SK-N-SH (cell line): ENCODE data around the gene DZIP1L. TPM values are rescaled to one million over a fixed set of nuclear protein-coding genes. Genes with fewer than 3 reads are reported as not detected.

ENCODE experiments used
- CTCF ChIA-PET: fragments of 300-600, 350-600 bp; formaldehyde crosslinking; extraction: SDS; loops from one replicate; lab custom pipeline; 2021; lab: Yijun Ruan, JAX
- POLR2A ChIA-PET: fragments of 350-600 bp; sonication (Branson Sonifier 250); formaldehyde crosslinking; extraction: SDS; loops from one replicate; lab custom pipeline; 2020; ENCODE audit warnings: antibody characterized with exemption, inconsistent platforms; lab: Yijun Ruan, JAX
- DNase-seq: peaks from one replicate; pipeline ENCODE4 v3.0.0; 2012
- H2AFZ ChIP-seq: fragments of 200-600 bp; sonication (generic); 2 replicates; pipeline ENCODE4 v1.8.1; 2016; ENCODE audit warnings: antibody characterized with exemption, mild to moderate bottlenecking, low read depth
- H3F3A ChIP-seq: fragments of 200-600 bp; sonication (generic); replicated peaks from 2 replicates; pipeline ENCODE3; 2016; ENCODE audit warnings: antibody characterized with exemption, mild to moderate bottlenecking; ENCODE audit not compliant: insufficient read depth
- H3K27ac ChIP-seq, 2 experiments: fragments of 200-500 bp in 1 of 2; fragments of 200-600 bp in 1 of 2; sonication (Bioruptor generic) in 1 of 2; sonication (generic), shearing (Covaris generic) in 1 of 2; 2 replicates each; pipeline versions ENCODE4 v1.5.1 to v1.6.1; 2014 to 2016; ENCODE audit warnings: low read depth in 2 of 2, inconsistent platforms in 1 of 2, low read length in 1 of 2, mild to moderate bottlenecking in 1 of 2, mixed read lengths in 1 of 2
- H3K27me3 ChIP-seq: fragments of 200-600 bp; sonication (generic), shearing (Covaris generic); 2 replicates; pipeline ENCODE4 v1.6.1; 2016; ENCODE audit warnings: mixed run types; ENCODE audit not compliant: insufficient read depth
- H3K36me3 ChIP-seq, 2 experiments: fragments of 200-500 bp in 1 of 2; fragments of 200-600 bp in 1 of 2; sonication (Bioruptor generic) in 1 of 2; sonication (generic) in 1 of 2; replicated peaks in 1 of 2; 2 replicates each; pipeline versions ENCODE3 to v1.5.1; 2014 to 2016; ENCODE audit warnings: low read length in 1 of 2, mild to moderate bottlenecking in 1 of 2; ENCODE audit not compliant: insufficient read depth in 2 of 2, control insufficient read depth in 1 of 2
- H3K4me1 ChIP-seq, 2 experiments: fragments of 200-500 bp in 1 of 2; fragments of 200-600 bp in 1 of 2; sonication (Bioruptor generic) in 1 of 2; sonication (generic), shearing (Covaris generic) in 1 of 2; 2 replicates each; pipeline versions ENCODE4 v1.5.1 to v1.6.1; 2014 to 2016; ENCODE audit warnings: low read depth in 1 of 2, low read length in 1 of 2, mixed run types in 1 of 2; ENCODE audit not compliant: insufficient read depth in 2 of 2, control insufficient read depth in 1 of 2
- H3K4me2 ChIP-seq: fragments of 200-600 bp; sonication (generic), shearing (Covaris generic); 2 replicates; pipeline ENCODE4 v1.6.1; 2017; ENCODE audit warnings: mixed run types
- H3K4me3 ChIP-seq, 2 experiments: fragments of 200-500 bp in 1 of 2; fragments of 200-600 bp in 1 of 2; sonication (Bioruptor generic) in 1 of 2; sonication (generic), shearing (Covaris generic) in 1 of 2; 2 replicates each; pipeline versions ENCODE4 v1.5.1 to v1.8.1; 2014 to 2016; ENCODE audit warnings: low read depth in 2 of 2, inconsistent platforms in 1 of 2, low read length in 1 of 2, mild to moderate bottlenecking in 1 of 2, mixed read lengths in 1 of 2, moderate library complexity in 1 of 2
- H3K79me2 ChIP-seq: fragments of 200-600 bp; sonication (generic); 2 replicates; pipeline ENCODE4 v1.8.1; 2017; ENCODE audit warnings: mild to moderate bottlenecking; ENCODE audit not compliant: insufficient read depth
- H3K9ac ChIP-seq: fragments of 200-600 bp; sonication (generic); 2 replicates; pipeline ENCODE4 v1.6.1; 2017; ENCODE audit warnings: mixed run types
- H3K9me2 ChIP-seq: fragments of 200-600 bp; sonication (generic); 2 replicates; pipeline ENCODE4 v1.6.1; 2017; ENCODE audit warnings: mixed run types
- H3K9me3 ChIP-seq: fragments of 200-600 bp; sonication (generic); 2 replicates; pipeline ENCODE4 v1.6.1; 2017; ENCODE audit warnings: mixed run types, mild to moderate bottlenecking, moderate library complexity
- H4K20me1 ChIP-seq: fragments of 200-600 bp; sonication (generic); 2 replicates; pipeline ENCODE4 v1.6.1; 2017; ENCODE audit warnings: mild to moderate bottlenecking, mixed run types; ENCODE audit not compliant: insufficient read depth
- CHD2 ChIP-seq: fragments of 150-350 bp; IDR thresholded peaks from 2 replicates; pipeline ENCODE4 v1.6.1; 2018; ENCODE audit warnings: low read length; ENCODE audit not compliant: partially characterized antibody
- GABPA ChIP-seq: IDR thresholded peaks from 2 replicates; pipeline ENCODE4 v1.4.0; 2012; ENCODE audit warnings: low read depth, mild to moderate bottlenecking
- MEF2A ChIP-seq: IDR thresholded peaks from 2 replicates; pipeline ENCODE4 v1.4.0; 2012; ENCODE audit warnings: low read depth, borderline replicate concordance
- NFIC ChIP-seq: IDR thresholded peaks from 2 replicates; pipeline ENCODE4 v1.4.0; 2012; ENCODE audit warnings: borderline replicate concordance
- NRF1 ChIP-seq: IDR thresholded peaks from 2 replicates; pipeline ENCODE4 v1.6.1; 2012; ENCODE audit warnings: low read depth, mild to moderate bottlenecking, low read length
- PBX3 ChIP-seq: IDR thresholded peaks from 2 replicates; pipeline ENCODE4; 2012
- POLR2AphosphoS5 ChIP-seq: IDR thresholded peaks from 2 replicates; pipeline ENCODE4 v1.6.1; 2012; ENCODE audit warnings: low read depth, low read length
- RXRA ChIP-seq: IDR thresholded peaks from 2 replicates; pipeline ENCODE4 v1.4.0; 2012; ENCODE audit warnings: low read depth, mild to moderate bottlenecking, borderline replicate concordance
- SIN3A ChIP-seq: IDR thresholded peaks from 2 replicates; pipeline ENCODE4 v1.6.1; 2012; ENCODE audit warnings: low read depth, mild to moderate bottlenecking, low read length, moderate library complexity, borderline replicate concordance
- TAF1 ChIP-seq: IDR thresholded peaks from 2 replicates; pipeline ENCODE4 v1.6.1; 2012; ENCODE audit warnings: low read depth, mild to moderate bottlenecking, low read length, moderate library complexity, borderline replicate concordance
- TEAD4 ChIP-seq: IDR thresholded peaks from 2 replicates; pipeline ENCODE4 v1.4.0; 2012; ENCODE audit warnings: mild to moderate bottlenecking, borderline replicate concordance; ENCODE audit not compliant: insufficient read depth
- USF2 ChIP-seq: fragments of 150-350 bp; IDR thresholded peaks from 2 replicates; pipeline ENCODE4 v1.6.1; 2017; ENCODE audit warnings: antibody characterized with exemption, low read length, low read depth, borderline replicate concordance
- YY1 ChIP-seq: IDR thresholded peaks from 2 replicates; pipeline ENCODE4 v1.4.0; 2012; ENCODE audit warnings: low read depth, mild to moderate bottlenecking
- ZBTB33 ChIP-seq: IDR thresholded peaks from 2 replicates; pipeline ENCODE4 v1.4.0; 2012; ENCODE audit warnings: low read depth, borderline replicate concordance
- WGBS: methylation state at CpG from one replicate; pipeline ENCODE4 v1.1.6; 2017; ENCODE audit warnings: low lambda C conversion rate; 5-methylcytosine and 5-hydroxymethylcytosine counted together
- polyA plus RNA-seq, 3 experiments: library from polyadenylated mRNA; depleted of rRNA; stranded (reverse); fragments of >200 nt; gene quantifications; 2 replicates each; pipeline ENCODE4 v1.2.3, GENCODE V29; 2012
- TF ChIP-seq, protein P1 (sequence below): fragments of 150-350 bp; IDR thresholded peaks from 2 replicates; pipeline ENCODE4 v1.6.1; 2016; ENCODE audit warnings: mild to moderate bottlenecking, low read depth, low read length
- TF ChIP-seq, protein P2 (sequence below): IDR thresholded peaks from 2 replicates; pipeline ENCODE4 v1.6.1; 2012; ENCODE audit warnings: mild to moderate bottlenecking, low read depth, low read length, moderate library complexity

The DZIP1L gene
- polyA plus RNA-seq, 1 of the 3 experiments (the other 2 are of a cell fraction): 6.4 TPM

GRCh38 chr3:138032567-138032966, 82.8 kb downstream of the DZIP1L start:
- ChIA-PET CTCF (interaction anchor here (2.8 kb wide), 1 partner anchor 20 kb away, joined by 10 read pairs; no protein-coding TSS in a partner anchor), POLR2A (no interaction called here)

More at GRCh38 chr3:138032567-138032966, 82.8 kb downstream of the DZIP1L start:
- no peak overlapping the region for H3K4me2 ChIP-seq
- WGBS: 91% methylated on average over 3 of the region's 3 CpGs
- H3K9me3 ChIP-seq: no peaks in the 10 kb centered on the region
- no peaks in the 10 kb centered on the region for H3K9me2 ChIP-seq
- no peak for TF ChIP-seq NFIC
- no peak for TF ChIP-seq GABPA
- TF ChIP-seq ZBTB33: no peak
- TF ChIP-seq YY1: no peak
- no peak for TF ChIP-seq PBX3
- no peak for TF ChIP-seq NRF1
- no peak for TF ChIP-seq TAF1
- no peak for TF ChIP-seq POLR2AphosphoS5
- TF ChIP-seq, protein P1, sequence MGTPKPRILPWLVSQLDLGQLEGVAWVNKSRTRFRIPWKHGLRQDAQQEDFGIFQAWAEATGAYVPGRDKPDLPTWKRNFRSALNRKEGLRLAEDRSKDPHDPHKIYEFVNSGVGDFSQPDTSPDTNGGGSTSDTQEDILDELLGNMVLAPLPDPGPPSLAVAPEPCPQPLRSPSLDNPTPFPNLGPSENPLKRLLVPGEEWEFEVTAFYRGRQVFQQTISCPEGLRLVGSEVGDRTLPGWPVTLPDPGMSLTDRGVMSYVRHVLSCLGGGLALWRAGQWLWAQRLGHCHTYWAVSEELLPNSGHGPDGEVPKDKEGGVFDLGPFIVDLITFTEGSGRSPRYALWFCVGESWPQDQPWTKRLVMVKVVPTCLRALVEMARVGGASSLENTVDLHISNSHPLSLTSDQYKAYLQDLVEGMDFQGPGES: no peak
- no peak for TF ChIP-seq RXRA
- no peak for TF ChIP-seq CHD2
- TF ChIP-seq MEF2A: no peak
- no peak for TF ChIP-seq TEAD4
- no peak for TF ChIP-seq SIN3A
- no peak for TF ChIP-seq USF2
- TF ChIP-seq, protein P2, sequence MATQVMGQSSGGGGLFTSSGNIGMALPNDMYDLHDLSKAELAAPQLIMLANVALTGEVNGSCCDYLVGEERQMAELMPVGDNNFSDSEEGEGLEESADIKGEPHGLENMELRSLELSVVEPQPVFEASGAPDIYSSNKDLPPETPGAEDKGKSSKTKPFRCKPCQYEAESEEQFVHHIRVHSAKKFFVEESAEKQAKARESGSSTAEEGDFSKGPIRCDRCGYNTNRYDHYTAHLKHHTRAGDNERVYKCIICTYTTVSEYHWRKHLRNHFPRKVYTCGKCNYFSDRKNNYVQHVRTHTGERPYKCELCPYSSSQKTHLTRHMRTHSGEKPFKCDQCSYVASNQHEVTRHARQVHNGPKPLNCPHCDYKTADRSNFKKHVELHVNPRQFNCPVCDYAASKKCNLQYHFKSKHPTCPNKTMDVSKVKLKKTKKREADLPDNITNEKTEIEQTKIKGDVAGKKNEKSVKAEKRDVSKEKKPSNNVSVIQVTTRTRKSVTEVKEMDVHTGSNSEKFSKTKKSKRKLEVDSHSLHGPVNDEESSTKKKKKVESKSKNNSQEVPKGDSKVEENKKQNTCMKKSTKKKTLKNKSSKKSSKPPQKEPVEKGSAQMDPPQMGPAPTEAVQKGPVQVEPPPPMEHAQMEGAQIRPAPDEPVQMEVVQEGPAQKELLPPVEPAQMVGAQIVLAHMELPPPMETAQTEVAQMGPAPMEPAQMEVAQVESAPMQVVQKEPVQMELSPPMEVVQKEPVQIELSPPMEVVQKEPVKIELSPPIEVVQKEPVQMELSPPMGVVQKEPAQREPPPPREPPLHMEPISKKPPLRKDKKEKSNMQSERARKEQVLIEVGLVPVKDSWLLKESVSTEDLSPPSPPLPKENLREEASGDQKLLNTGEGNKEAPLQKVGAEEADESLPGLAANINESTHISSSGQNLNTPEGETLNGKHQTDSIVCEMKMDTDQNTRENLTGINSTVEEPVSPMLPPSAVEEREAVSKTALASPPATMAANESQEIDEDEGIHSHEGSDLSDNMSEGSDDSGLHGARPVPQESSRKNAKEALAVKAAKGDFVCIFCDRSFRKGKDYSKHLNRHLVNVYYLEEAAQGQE: no peak
- TF ChIP-seq, all 33 proteins: peak for 0
- Histone ChIP-seq H3K4me1 (no peaks in the 10 kb centered on the region), H3K4me3 (no peak overlapping the region), H3F3A (no peaks in the 10 kb centered on the region), H3K27me3 (no peaks in the 10 kb centered on the region), H4K20me1 (no peaks in the 10 kb centered on the region), H3K79me2 (no peaks in the 10 kb centered on the region), H2AFZ (no peak overlapping the region), H3K36me3 (peaks cover 2 to 5% of the 10 kb centered on the region in 2 experiments), H3K27ac (no peak overlapping the region), H3K9ac (no peak overlapping the region)
- no peak for DNase-seq
